Activated T-cell treated with anti-CD3 and anti-CD28 coated beads, Interleukin-2, amount 50 U/mL, for 72 hours (primary cell): ENCODE results near the gene CTSH. TPM values are rescaled to one million over a fixed set of nuclear protein-coding genes. Genes with fewer than 3 reads are reported as not detected.
A peak's percentile ranks its signal among the peaks of the same experiment; 100 is the strongest.

Source experiments
- ATAC-seq, 2 donors: fragments of 150-1000 bp; cut with Tn5 transposase; replicated peaks in 1 of 2; 2 replicates each; pipeline ENCODE4 v1.10.0; 2021; ENCODE audit warnings: moderate library complexity in 2 of 2, mild to moderate bottlenecking in 1 of 2
- DNase-seq, 2 donors: peaks; one replicate each; pipeline ENCODE4 v3.0.0; 2021 to 2022; ENCODE audit warnings: mixed read lengths in 1 of 2
- H3K27ac Mint-ChIP-seq: one replicate; pipeline ENCODE4 v1.8.0; 2022; ENCODE audit warnings: mild to moderate bottlenecking, moderate library complexity, mixed read lengths
- H3K27me3 Mint-ChIP-seq: one replicate; pipeline ENCODE4 v1.8.0; 2022; ENCODE audit warnings: low read depth, mixed read lengths
- H3K36me3 Mint-ChIP-seq, 2 donors: one replicate each; pipeline ENCODE4 v1.8.0; 2022; ENCODE audit warnings: mixed read lengths in 2 of 2, mild to moderate bottlenecking in 1 of 2; ENCODE audit not compliant: insufficient read depth in 2 of 2
- H3K4me1 Mint-ChIP-seq: one replicate; pipeline ENCODE4 v1.8.0; 2022; ENCODE audit warnings: low read depth, mixed read lengths
- H3K4me3 Mint-ChIP-seq, 2 donors: one replicate each; pipeline ENCODE4 v1.8.0; 2022; ENCODE audit warnings: mild to moderate bottlenecking in 2 of 2, mixed read lengths in 2 of 2, moderate library complexity in 2 of 2
- H3K9me3 Mint-ChIP-seq, 2 donors: one replicate each; pipeline ENCODE4 v1.8.0; 2022; ENCODE audit warnings: mixed read lengths in 2 of 2
- total RNA-seq, 2 donors: library from RNA; stranded (reverse); gene quantifications; one replicate each; pipeline ENCODE4 v1.2.3, GENCODE V29; 2022

Gene CTSH
- total RNA-seq, 2 donors from 2014 or later = 7.1 to 33.1 TPM

- H3K36me3 Mint-ChIP-seq = no peaks in the 10 kb centered on the region
- H3K4me1 Mint-ChIP-seq = peaks cover 4% of the 10 kb centered on the region
- no peaks in the 10 kb centered on the region for H3K9me3 Mint-ChIP-seq
- H3K4me3 Mint-ChIP-seq = peak overlapping the region; percentile 78 to 84
- DNase-seq (no peak), ATAC-seq (peak in 1 of 2 donors; percentile 25)
- no peak overlapping the region for H3K27ac Mint-ChIP-seq
- peaks cover 21% of the 10 kb centered on the region for H3K27me3 Mint-ChIP-seq
Observed at GRCh38 chr15:78944202-78944625, 632 bp downstream of the CTSH start.

DNA sequence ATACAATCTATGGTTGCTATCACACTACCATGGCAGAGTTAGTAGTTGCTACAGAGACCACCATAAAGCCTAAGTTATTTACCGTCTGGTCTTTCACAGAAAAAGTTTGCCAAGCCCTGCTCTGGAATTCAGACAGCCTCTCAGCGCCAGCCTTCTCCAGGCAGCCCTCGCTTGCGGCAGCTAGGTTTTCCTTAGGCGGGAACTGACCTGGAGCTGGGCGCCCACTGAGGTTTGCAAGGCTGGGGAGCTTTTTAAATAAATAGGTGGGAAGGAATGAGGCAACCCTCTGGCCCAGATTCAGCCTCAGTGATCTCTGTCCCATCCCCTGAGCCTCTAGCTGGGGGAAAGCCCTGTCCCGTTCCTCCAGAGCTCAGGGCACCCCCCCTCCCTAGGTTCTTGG, 1.2 kb downstream of the CTSH start:
- no peak overlapping the region for H3K27ac Mint-ChIP-seq
- H3K27me3 Mint-ChIP-seq = peaks cover 21% of the 10 kb centered on the region
- ATAC-seq = no peak
- peaks cover 10% of the 10 kb centered on the region for H3K4me1 Mint-ChIP-seq
- DNase-seq = no peak
- no peaks in the 10 kb centered on the region for H3K36me3 Mint-ChIP-seq
- H3K4me3 Mint-ChIP-seq = peak overlapping the region; percentile 78 to 84
- no peaks in the 10 kb centered on the region for H3K9me3 Mint-ChIP-seq

DNA sequence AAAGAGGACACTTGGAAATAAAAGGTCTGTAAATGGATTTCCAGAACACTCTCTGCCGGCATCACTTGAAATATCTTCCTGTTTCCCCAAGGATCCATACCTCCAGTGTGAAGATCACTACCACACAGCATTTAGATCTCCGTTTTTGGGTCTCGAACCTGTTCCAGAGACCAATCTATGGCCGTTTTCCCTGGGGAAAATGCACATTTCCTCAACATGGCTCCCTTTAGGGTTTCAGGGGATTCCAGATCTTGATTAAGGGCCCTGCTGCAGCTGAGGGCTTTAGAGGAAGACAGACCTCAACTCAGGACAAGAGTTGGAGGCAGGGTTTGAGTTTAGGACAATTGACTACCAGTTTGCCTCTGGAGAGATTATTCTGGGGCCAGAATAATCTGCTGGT, 2.1 kb downstream of the CTSH start:
- H3K4me3 Mint-ChIP-seq = no peak overlapping the region

GRCh38 chr15:78938658-78939488, 6.0 kb downstream of the CTSH start:
- Mint-ChIP-seq H3K27me3 (peaks cover 8% of the 10 kb centered on the region), H3K4me1 (peaks cover 29% of the 10 kb centered on the region), H3K4me3 (peak overlapping the region; percentile 24 to 59), H3K36me3 (peaks cover 1 to 2% of the 10 kb centered on the region in 2 donors), H3K27ac (peak overlapping the region; percentile 84), H3K9me3 (no peaks in the 10 kb centered on the region)
- ATAC-seq (peak; percentile 21 to 72), DNase-seq (peak in 1 of 2 donors; percentile 24)

More for the DNA sequence above, 2.1 kb downstream of the CTSH start:
- Mint-ChIP-seq H3K27ac (no peak overlapping the region), H3K9me3 (no peaks in the 10 kb centered on the region), H3K27me3 (peaks cover 29% of the 10 kb centered on the region), H3K4me1 (peaks cover 19% of the 10 kb centered on the region), H3K36me3 (peaks cover 1 to 2% of the 10 kb centered on the region in 2 donors)
- ATAC-seq = no peak
- no peak for DNase-seq

DNA sequence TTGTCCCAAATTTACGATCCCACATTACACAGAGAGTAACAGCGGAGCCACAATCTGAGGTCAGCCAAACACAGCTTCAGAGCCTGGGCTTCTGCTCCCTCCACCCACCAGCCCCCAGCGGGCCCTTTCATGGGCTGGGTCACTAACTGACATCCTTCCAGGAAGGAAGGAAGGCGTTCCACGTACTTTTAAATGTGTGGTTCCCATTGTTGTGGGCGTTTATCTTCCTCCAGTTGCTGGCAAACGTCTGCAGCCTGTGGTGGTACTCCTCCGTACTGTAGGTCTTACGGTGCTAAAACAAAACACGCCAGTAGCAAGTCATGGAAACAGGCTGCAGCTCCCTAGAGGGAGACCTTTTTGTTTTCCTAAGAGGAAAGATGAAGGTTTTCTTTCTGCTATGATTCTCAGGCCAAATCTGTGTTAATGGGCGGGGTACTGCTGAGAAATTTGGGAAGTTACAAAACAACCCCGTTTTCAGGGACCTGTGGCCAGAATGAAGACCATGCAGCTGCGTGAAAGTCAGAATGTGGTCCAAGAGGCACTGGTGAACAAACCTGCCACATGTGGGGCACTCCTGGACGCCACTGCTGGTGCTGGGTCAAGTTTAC, 7.6 kb downstream of the CTSH start:
- H3K9me3 Mint-ChIP-seq = no peaks in the 10 kb centered on the region
- H3K4me3 Mint-ChIP-seq = peak overlapping the region; percentile 23 to 34
- peak; percentile 19 to 26 for DNase-seq
- H3K4me1 Mint-ChIP-seq = peaks cover 29% of the 10 kb centered on the region
- H3K36me3 Mint-ChIP-seq = peaks cover 1 to 2% of the 10 kb centered on the region in 2 donors
- ATAC-seq = peak; percentile 28 to 30
- peaks cover 8% of the 10 kb centered on the region for H3K27me3 Mint-ChIP-seq
- peak overlapping the region; percentile 27 for H3K27ac Mint-ChIP-seq

GRCh38 chr15:78934655-78935023, 10.2 kb downstream of the CTSH start:
- Mint-ChIP-seq H3K9me3 (no peaks in the 10 kb centered on the region), H3K4me3 (no peak overlapping the region), H3K27ac (no peak overlapping the region), H3K4me1 (peaks cover 29% of the 10 kb centered on the region), H3K27me3 (peaks cover 8% of the 10 kb centered on the region), H3K36me3 (peaks cover 1 to 2% of the 10 kb centered on the region in 2 donors)
- DNase-seq = no peak
- ATAC-seq = no peak

GRCh38 chr15:78933823-78934654, 10.8 kb downstream of the CTSH start:
- no peak overlapping the region for H3K4me3 Mint-ChIP-seq
- peaks cover 8% of the 10 kb centered on the region for H3K27me3 Mint-ChIP-seq
- peaks cover 23% of the 10 kb centered on the region for H3K4me1 Mint-ChIP-seq
- H3K36me3 Mint-ChIP-seq = peaks cover 1 to 2% of the 10 kb centered on the region in 2 donors
- no peak for ATAC-seq
- H3K27ac Mint-ChIP-seq = no peak overlapping the region
- no peak for DNase-seq
- H3K9me3 Mint-ChIP-seq = no peaks in the 10 kb centered on the region

- Mint-ChIP-seq H3K27me3 (peaks cover 4% of the 10 kb centered on the region), H3K4me1 (peaks cover 16% of the 10 kb centered on the region), H3K27ac (no peak overlapping the region), H3K4me3 (no peak overlapping the region), H3K9me3 (no peaks in the 10 kb centered on the region), H3K36me3 (peaks cover under 1% of the 10 kb centered on the region in 2 donors)
- ATAC-seq (no peak), DNase-seq (no peak)
Observed at GRCh38 chr15:78933187-78933822, 11.5 kb downstream of the CTSH start.

- no peak overlapping the region for H3K27ac Mint-ChIP-seq
- no peaks in the 10 kb centered on the region for H3K9me3 Mint-ChIP-seq
- DNase-seq (no peak), ATAC-seq (no peak)
- no peaks in the 10 kb centered on the region for H3K36me3 Mint-ChIP-seq
- no peak overlapping the region for H3K4me3 Mint-ChIP-seq
- H3K27me3 Mint-ChIP-seq = no peaks in the 10 kb centered on the region
- H3K4me1 Mint-ChIP-seq = peaks cover 6% of the 10 kb centered on the region
Observed at GRCh38 chr15:78932258-78932808, 12.5 kb downstream of the CTSH start.

DNA sequence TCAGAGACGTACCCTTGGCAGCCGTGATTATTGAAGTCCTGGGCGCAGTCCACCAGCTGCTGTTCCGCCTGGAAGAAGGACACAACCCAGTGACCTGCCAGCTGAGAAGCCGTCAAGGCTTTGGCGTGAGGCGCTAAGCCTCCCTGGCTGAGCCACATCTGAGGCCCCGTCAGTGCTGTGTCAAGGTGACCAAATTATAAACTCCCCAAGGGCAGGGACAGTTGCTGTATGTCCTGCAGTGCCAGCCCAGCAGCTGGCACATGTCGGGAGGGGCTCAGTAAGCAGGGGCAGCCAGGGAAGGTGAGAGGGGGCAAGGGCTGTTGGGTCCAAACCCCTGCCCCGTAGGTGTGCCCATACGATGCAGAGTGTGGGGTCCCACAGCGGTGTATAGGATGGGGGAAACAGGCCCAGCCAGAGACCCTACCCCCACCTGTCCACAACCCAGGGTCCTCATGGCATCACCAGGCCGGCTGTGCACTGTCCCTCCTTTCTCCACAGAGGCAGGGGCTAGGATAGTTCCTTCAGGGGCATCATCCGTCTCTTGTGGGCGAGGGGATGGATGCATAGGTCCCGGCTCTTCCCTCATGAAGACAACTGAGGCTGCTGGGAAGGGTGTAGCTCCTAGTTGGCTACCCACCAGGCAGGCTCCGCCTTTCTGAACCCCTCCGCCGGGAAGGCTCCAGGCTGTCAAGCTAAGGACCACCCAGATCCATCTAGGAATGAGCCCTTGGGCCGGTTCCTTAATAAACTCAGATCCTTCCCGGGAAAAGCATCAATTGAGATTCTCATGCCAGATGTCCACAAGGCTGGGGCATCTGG, 13.2 kb downstream of the CTSH start:
- H3K27ac Mint-ChIP-seq = no peak overlapping the region
- no peaks in the 10 kb centered on the region for H3K4me1 Mint-ChIP-seq
- H3K9me3 Mint-ChIP-seq = no peaks in the 10 kb centered on the region
- no peak overlapping the region for H3K4me3 Mint-ChIP-seq
- ATAC-seq (peak; percentile 10), DNase-seq (no peak)
- no peaks in the 10 kb centered on the region for H3K27me3 Mint-ChIP-seq
- no peaks in the 10 kb centered on the region for H3K36me3 Mint-ChIP-seq

GRCh38 chr15:78930577-78931388, 14.1 kb downstream of the CTSH start:
- DNase-seq = no peak
- ATAC-seq = peak; percentile 12 to 16
- Mint-ChIP-seq H3K4me1 (no peaks in the 10 kb centered on the region), H3K27me3 (no peaks in the 10 kb centered on the region), H3K4me3 (no peak overlapping the region), H3K27ac (no peak overlapping the region), H3K36me3 (no peaks in the 10 kb centered on the region), H3K9me3 (no peaks in the 10 kb centered on the region)
